IPS DF 19.7 (cell line): ENCODE data around the gene ST8SIA6.
"Not testable (repeated sequence)": the region's sequence is repeated elsewhere in the genome, so short reads cannot be mapped to it uniquely, and the experiment has no call there.

Experiments
- DNase-seq: peaks from one replicate; pipeline ENCODE4 v3.0.0-alpha.2; 2013; ENCODE audit warnings: low read depth, low spot score

The ST8SIA6 gene

GRCh38 chr10:17454161-17455014, at the start of gene ST8SIA6:
Gene ST8SIA6, minus strand, starts transcription at chr10:17454595. Its CDS starts 340 bp downstream, at chr10:17454255.
- no peak for DNase-seq

- DNase-seq = no peak
These were observed 49.4 kb upstream of the ST8SIA6 start for GRCh38 chr10:17503795-17504194.

GRCh38 chr10:17502814-17503213, 48.4 kb upstream of the ST8SIA6 start:
- no peak for DNase-seq

- not testable (repeated sequence) for DNase-seq
These were observed 44.6 kb upstream of the ST8SIA6 start for GRCh38 chr10:17499014-17499413.

GRCh38 chr10:17497446-17498030, 43.1 kb upstream of the ST8SIA6 start:
- DNase-seq = no peak

- DNase-seq = no peak
These were observed 40.3 kb upstream of the ST8SIA6 start for GRCh38 chr10:17494626-17495260.

- DNase-seq = no peak
These were observed 34.5 kb upstream of the ST8SIA6 start for GRCh38 chr10:17488848-17489247.

- DNase-seq = no peak
These were observed 28.7 kb upstream of the ST8SIA6 start for GRCh38 chr10:17483079-17483478.

GRCh38 chr10:17479822-17480221, 25.4 kb upstream of the ST8SIA6 start:
- no peak for DNase-seq

- DNase-seq = no peak
These were observed 24.7 kb upstream of the ST8SIA6 start for GRCh38 chr10:17479015-17479615.

- no peak for DNase-seq
These were observed 21.7 kb upstream of the ST8SIA6 start for GRCh38 chr10:17476073-17476472.

- DNase-seq = no peak
These were observed 21.3 kb upstream of the ST8SIA6 start for GRCh38 chr10:17475661-17476060.

GRCh38 chr10:17474595-17475323, 20.4 kb upstream of the ST8SIA6 start:
- DNase-seq = no peak

GRCh38 chr10:17473228-17473950, 19.0 kb upstream of the ST8SIA6 start:
- DNase-seq = no peak

GRCh38 chr10:17472481-17473227, 18.3 kb upstream of the ST8SIA6 start:
- no peak for DNase-seq

- no peak for DNase-seq
These were observed 15.9 kb upstream of the ST8SIA6 start for GRCh38 chr10:17470246-17470645.

GRCh38 chr10:17465328-17466125, 11.1 kb upstream of the ST8SIA6 start:
- no peak for DNase-seq

- DNase-seq = no peak
These were observed 10.2 kb upstream of the ST8SIA6 start for GRCh38 chr10:17464545-17464944.

GRCh38 chr10:17460756-17461155, 6.4 kb upstream of the ST8SIA6 start:
- no peak for DNase-seq
